HG03039 (cell line): Measurements from ENCODE around the gene CHAMP1.
"Not testable (repeated sequence)": the region's sequence is repeated elsewhere in the genome, so short reads cannot be mapped to it uniquely, and the experiment has no call there.

Experiments used
- ATAC-seq: cut with Tn5 transposase; IDR thresholded peaks from one replicate; pipeline ENCODE4 v1.9.1; 2021; ENCODE audit warnings: mild to moderate bottlenecking, moderate library complexity; ENCODE audit not compliant: unreplicated experiment

Gene CHAMP1

GRCh38 chr13:114328595-114328994 is 14.3 kb downstream of the CHAMP1 start:
- no peak for ATAC-seq

GRCh38 chr13:114330086-114330485 is 15.8 kb downstream of the CHAMP1 start:
- ATAC-seq: no peak

- not testable (repeated sequence) for ATAC-seq
Measured at GRCh38 chr13:114333881-114334280, 19.6 kb downstream of the CHAMP1 start.

GRCh38 chr13:114334305-114335053 is 20.2 kb downstream of the CHAMP1 start:
- ATAC-seq: no peak

GRCh38 chr13:114336457-114336856 is 22.2 kb downstream of the CHAMP1 start:
- not testable (repeated sequence) for ATAC-seq

- no peak for ATAC-seq
Measured at GRCh38 chr13:114338959-114339358, 24.7 kb downstream of the CHAMP1 start.

- no peak for ATAC-seq
Measured at GRCh38 chr13:114339857-114340534, 25.7 kb downstream of the CHAMP1 start.

GRCh38 chr13:114341003-114341777 is 26.9 kb downstream of the CHAMP1 start:
- ATAC-seq: no peak

GRCh38 chr13:114347256-114347655 is 33.0 kb downstream of the CHAMP1 start:
- ATAC-seq: not testable (repeated sequence)

GRCh38 chr13:114352763-114353162 is 38.5 kb downstream of the CHAMP1 start:
- not testable (repeated sequence) for ATAC-seq

- ATAC-seq: not testable (repeated sequence)
Measured at GRCh38 chr13:114353382-114353781, 39.1 kb downstream of the CHAMP1 start.
